Esophagus muscularis mucosa (tissue), 4 donors: Measurements from ENCODE around the gene PIWIL1. TPM values are rescaled to one million over a fixed set of nuclear protein-coding genes. Genes with fewer than 3 reads are reported as not detected.
A peak's percentile ranks its signal among the peaks of the same experiment; 100 is the strongest.

Experiments
- DNase-seq: peaks from one replicate; pipeline ENCODE4 v3.0.0-alpha.2; 2017; ENCODE audit errors: extremely low spot score
- H3K27ac ChIP-seq, 4 donors: fragments of 200-600 bp; sonication (generic); replicated peaks in 1 of 4; 1 replicate in 3 of 4; 2 replicates in 1 of 4; pipeline ENCODE4 v1.5.1; 2016 to 2019; ENCODE audit warnings: mild to moderate bottlenecking in 1 of 4
- H3K27me3 ChIP-seq, 4 donors: fragments of 200-600 bp; sonication (generic); one replicate each; pipeline versions ENCODE4 v1.5.1 to v1.6.0; 2016 to 2019
- H3K36me3 ChIP-seq, 4 donors: fragments of 200-600 bp; sonication (generic); one replicate each; pipeline ENCODE4 v1.5.1; 2016 to 2019
- H3K4me1 ChIP-seq, 4 donors: fragments of 200-600 bp; sonication (generic); one replicate each; pipeline ENCODE4 v1.5.1; 2016 to 2019
- H3K4me3 ChIP-seq, 4 donors: fragments of 200-600 bp; sonication (generic); 1 replicate in 2 of 4; 2 replicates in 2 of 4; pipeline ENCODE4 v1.5.1; 2016 to 2019; ENCODE audit warnings: mild to moderate bottlenecking in 4 of 4, moderate library complexity in 1 of 4
- H3K9me3 ChIP-seq, 4 donors: fragments of 200-600 bp; sonication (generic); 1 replicate in 3 of 4; 2 replicates in 1 of 4; pipeline ENCODE4 v1.5.1; 2016 to 2019
- CTCF ChIP-seq, 3 experiments: fragments of 200-600 bp in 2 of 3; fragments of 450-650 bp in 1 of 3; sonication (generic) in 2 of 3; IDR thresholded peaks; one replicate each; pipeline ENCODE4 v1.5.1; 2017 to 2019; ENCODE audit warnings: antibody characterized with exemption in 3 of 3, mild to moderate bottlenecking in 2 of 3, moderate library complexity in 1 of 3
- EP300 ChIP-seq: sonication (generic); formaldehyde crosslinking; IDR thresholded peaks from one replicate; pipeline ENCODE4 v1.6.1; 2017; ENCODE audit warnings: antibody characterized with exemption
- POLR2A ChIP-seq: fragments of 450-650 bp; IDR thresholded peaks from one replicate; pipeline ENCODE4 v1.6.1; 2017; ENCODE audit warnings: antibody characterized with exemption, moderate library complexity, mild to moderate bottlenecking, low read depth
- POLR2AphosphoS5 ChIP-seq, 2 donors: sonication (generic); formaldehyde crosslinking; IDR thresholded peaks; one replicate each; pipeline ENCODE4 v1.6.1; 2017; ENCODE audit warnings: antibody characterized with exemption in 2 of 2
- WGBS: methylation state at CpG from one replicate; pipeline ENCODE4 v1.1.5; 2018; 5-methylcytosine and 5-hydroxymethylcytosine counted together
- intact Hi-C: fragments of 100-400 bp; cut with DNase I; formaldehyde crosslinking; loops from one replicate; pipeline ENCODE4 v1.15.1; 2023
- total RNA-seq, 4 donors: library from RNA; depleted of rRNA; stranded (reverse); fragments of >200 nt; gene quantifications; one replicate each; pipeline versions ENCODE4 v1.1.0 to v1.2.1, GENCODE V29; 2016

Gene PIWIL1
- total RNA-seq, 4 donors from 2014 or later, result under 0.01 TPM; not detected in 3

GRCh38 chr12:130338794-130339601, 1.3 kb downstream of the PIWIL1 start:
- H3K9me3 ChIP-seq, result no peaks in the 10 kb centered on the region
- no peak overlapping the region for H3K27ac ChIP-seq
- no peak for TF ChIP-seq POLR2AphosphoS5 (IDR thresholded peaks at IDR 0.05)
- no peak for TF ChIP-seq POLR2A
- TF ChIP-seq CTCF (IDR thresholded peaks at IDR 0.05), result no peak
- no peak for TF ChIP-seq EP300
- intact Hi-C loops, result no loop called here
- DNase-seq, result no peak
- H3K4me1 ChIP-seq, result peaks cover 3 to 17% (median 9%) of the 10 kb centered on the region in 4 donors
- no peaks in the 10 kb centered on the region for H3K36me3 ChIP-seq
- H3K27me3 ChIP-seq, result peaks cover 0 to 65% (median 9%) of the 10 kb centered on the region in 4 donors
- peak overlapping the region in 1 of 4 donors; percentile 6 for H3K4me3 ChIP-seq
- WGBS, result 9% methylated on average over 64 of the region's 82 CpGs

- DNase-seq, result peak; percentile 91
- Histone ChIP-seq H3K36me3 (no peaks in the 10 kb centered on the region), H3K9me3 (no peaks in the 10 kb centered on the region), H3K27ac (no peak overlapping the region), H3K27me3 (peaks cover 0 to 55% (median 9%) of the 10 kb centered on the region in 4 donors), H3K4me3 (no peak overlapping the region), H3K4me1 (peaks cover 3 to 17% (median 9%) of the 10 kb centered on the region in 4 donors)
- WGBS, result 48% methylated on average over 15 of the region's 15 CpGs
- intact Hi-C loops, result no loop called here
- no peak for TF ChIP-seq EP300
- TF ChIP-seq POLR2A, result no peak
These were observed 2.3 kb downstream of the PIWIL1 start for GRCh38 chr12:130339951-130340350.

GRCh38 chr12:130342442-130342841, 4.8 kb downstream of the PIWIL1 start:
- Histone ChIP-seq H3K9me3 (no peaks in the 10 kb centered on the region), H3K4me3 (no peak overlapping the region), H3K27me3 (peaks cover 0 to 35% (median 9%) of the 10 kb centered on the region in 4 donors), H3K4me1 (peaks cover 3 to 17% (median 9%) of the 10 kb centered on the region in 4 donors), H3K27ac (no peak overlapping the region), H3K36me3 (no peaks in the 10 kb centered on the region)
- no peak for TF ChIP-seq EP300
- TF ChIP-seq CTCF (IDR thresholded peaks at IDR 0.05), result no peak
- no peak for TF ChIP-seq POLR2A
- TF ChIP-seq POLR2AphosphoS5 (IDR thresholded peaks at IDR 0.05), result no peak
- intact Hi-C loops, result no loop called here
- 58% methylated on average over 8 of the region's 8 CpGs for WGBS
- no peak for DNase-seq

- no peak for TF ChIP-seq POLR2AphosphoS5 (IDR thresholded peaks at IDR 0.05)
- no peak for TF ChIP-seq CTCF (IDR thresholded peaks at IDR 0.05)
- no peak for TF ChIP-seq POLR2A
- TF ChIP-seq EP300, result no peak
- no peak overlapping the region for H3K27ac ChIP-seq
- intact Hi-C loops, result no loop called here
- H3K4me1 ChIP-seq, result peaks cover 3 to 14% (median 9%) of the 10 kb centered on the region in 4 donors
- H3K9me3 ChIP-seq, result no peaks in the 10 kb centered on the region
- no peak overlapping the region for H3K4me3 ChIP-seq
- 83% methylated on average over 5 of the region's 5 CpGs for WGBS
- DNase-seq, result no peak
- H3K36me3 ChIP-seq, result no peaks in the 10 kb centered on the region
- H3K27me3 ChIP-seq, result peaks cover 0 to 31% (median 9%) of the 10 kb centered on the region in 4 donors
These were observed 5.2 kb downstream of the PIWIL1 start for GRCh38 chr12:130342842-130343241.

GRCh38 chr12:130344529-130344928, 6.8 kb downstream of the PIWIL1 start:
- Histone ChIP-seq H3K36me3 (no peaks in the 10 kb centered on the region), H3K27me3 (peaks cover 0 to 27% (median 1%) of the 10 kb centered on the region in 4 donors), H3K9me3 (no peaks in the 10 kb centered on the region), H3K4me3 (no peak overlapping the region), H3K27ac (no peak overlapping the region), H3K4me1 (peaks cover 0 to 4% (median 1%) of the 10 kb centered on the region in 4 donors)
- no peak for DNase-seq
- TF ChIP-seq EP300 (no peak), POLR2AphosphoS5 (IDR thresholded peaks at IDR 0.05) (no peak), CTCF (IDR thresholded peaks at IDR 0.05) (no peak), POLR2A (no peak)
- intact Hi-C loops, result no loop called here
